ENCODE data around the gene SCN4B. TPM values are rescaled to one million over a fixed set of nuclear protein-coding genes. Genes with fewer than 3 reads are reported as not detected.
A peak's percentile ranks its signal among the peaks of the same experiment; 100 is the strongest.

SCN4B gene
- polyA plus RNA-seq, 1 donor (not counting 4 experiments of a cell fraction or from before 2014, with no cell fraction given) = 7.7 TPM

- no peak for FAIRE-seq
Observed at GRCh38 chr11:118199135-118199534, 46.5 kb upstream of the SCN4B start.

GRCh38 chr11:118198370-118198769, 45.7 kb upstream of the SCN4B start:
- Histone ChIP-seq H3K9me3 (ENCODE audit: control insufficient read depth, low read depth, low read length) (no peaks in the 10 kb centered on the region), H3K4me3 (ENCODE audit: control insufficient read depth in 2 of 3, extremely low read depth in 1 of 3, insufficient read depth in 2 of 3, low read depth in 1 of 3, low read length in 3 of 3) (no peak overlapping the region), H3K36me3 (ENCODE audit: control insufficient read depth in 2 of 2, extremely low read depth in 1 of 2, insufficient read depth in 2 of 2, low read length in 2 of 2) (no peaks in the 10 kb centered on the region), H3K27me3 (ENCODE audit: control insufficient read depth, extremely low read depth, insufficient read depth, low read length) (no peaks in the 10 kb centered on the region), H3K79me2 (ENCODE audit: control insufficient read depth, insufficient read depth, low read length) (no peaks in the 10 kb centered on the region), H3K9me1 (ENCODE audit: control insufficient read depth, extremely low read depth, insufficient read depth, low read length) (no peaks in the 10 kb centered on the region), H4K20me1 (ENCODE audit: control insufficient read depth, extremely low read depth, insufficient read depth, low read length) (no peaks in the 10 kb centered on the region), H3K4me2 (ENCODE audit: control insufficient read depth, extremely low read depth, insufficient read depth, low read depth, low read length) (peak overlapping the region; percentile 68), H3K27ac (ENCODE audit: control insufficient read depth, insufficient read depth, low read length) (no peak overlapping the region), H3K4me1 (ENCODE audit: control insufficient read depth, extremely low read depth, insufficient read depth, low read length) (peaks cover 21% of the 10 kb centered on the region), H2AFZ (ENCODE audit: control insufficient read depth, low read length) (peak overlapping the region; percentile 34), H3K9ac (ENCODE audit: control insufficient read depth, extremely low read depth, insufficient read depth, low read length) (no peak overlapping the region)
- FAIRE-seq (no peak), DNase-seq (ENCODE audit: low read depth, low spot score) (no peak)
- no peak for TF ChIP-seq EZH2 (IDR thresholded peaks at IDR 0.05; ENCODE audit: low read length)
- peak; percentile 84 to 98 (median 95) for TF ChIP-seq CTCF (optimal IDR thresholded peaks at IDR 0.05 in 1 of 3, IDR thresholded peaks at IDR 0.05 in 1 of 3, conservative IDR thresholded peaks at IDR 0.05 in 1 of 3; ENCODE audit: extremely low read depth in 1 of 3, insufficient read depth in 2 of 3, low read length in 3 of 3)
- dilution Hi-C loops (cut with MboI; ENCODE audit: extremely low pct_ligation_motif_present, low sequenced_read_pairs) = no loop called here

More at GRCh38 chr11:118199135-118199534, 46.5 kb upstream of the SCN4B start:
- H3K4me3 ChIP-seq (ENCODE audit: control insufficient read depth in 2 of 3, extremely low read depth in 1 of 3, insufficient read depth in 2 of 3, low read depth in 1 of 3, low read length in 3 of 3) = no peak overlapping the region
- no peak for DNase-seq (ENCODE audit: low read depth, low spot score)
- no peaks in the 10 kb centered on the region for H3K27me3 ChIP-seq (ENCODE audit: control insufficient read depth, extremely low read depth, insufficient read depth, low read length)
- H4K20me1 ChIP-seq (ENCODE audit: control insufficient read depth, extremely low read depth, insufficient read depth, low read length) = no peaks in the 10 kb centered on the region
- no peaks in the 10 kb centered on the region for H3K36me3 ChIP-seq (ENCODE audit: control insufficient read depth in 2 of 2, extremely low read depth in 1 of 2, insufficient read depth in 2 of 2, low read length in 2 of 2)
- TF ChIP-seq EZH2 (IDR thresholded peaks at IDR 0.05; ENCODE audit: low read length) (no peak), CTCF (optimal IDR thresholded peaks at IDR 0.05 in 1 of 3, IDR thresholded peaks at IDR 0.05 in 1 of 3, conservative IDR thresholded peaks at IDR 0.05 in 1 of 3; ENCODE audit: extremely low read depth in 1 of 3, insufficient read depth in 2 of 3, low read length in 3 of 3) (no peak)
- dilution Hi-C loops (cut with MboI; ENCODE audit: extremely low pct_ligation_motif_present, low sequenced_read_pairs) = no loop called here
- H2AFZ ChIP-seq (ENCODE audit: control insufficient read depth, low read length) = no peak overlapping the region
- peaks cover 19% of the 10 kb centered on the region for H3K4me1 ChIP-seq (ENCODE audit: control insufficient read depth, extremely low read depth, insufficient read depth, low read length)
- no peak overlapping the region for H3K4me2 ChIP-seq (ENCODE audit: control insufficient read depth, extremely low read depth, insufficient read depth, low read depth, low read length)
- no peak overlapping the region for H3K9ac ChIP-seq (ENCODE audit: control insufficient read depth, extremely low read depth, insufficient read depth, low read length)
- no peaks in the 10 kb centered on the region for H3K9me3 ChIP-seq (ENCODE audit: control insufficient read depth, low read depth, low read length)
- no peaks in the 10 kb centered on the region for H3K9me1 ChIP-seq (ENCODE audit: control insufficient read depth, extremely low read depth, insufficient read depth, low read length)
- H3K79me2 ChIP-seq (ENCODE audit: control insufficient read depth, insufficient read depth, low read length) = no peaks in the 10 kb centered on the region
- H3K27ac ChIP-seq (ENCODE audit: control insufficient read depth, insufficient read depth, low read length) = no peak overlapping the region
